Measurements from ENCODE around the gene FAM117A. TPM values are rescaled to one million over a fixed set of nuclear protein-coding genes. Genes with fewer than 3 reads are reported as not detected.
"Not testable (repeated sequence)": the region's sequence is repeated elsewhere in the genome, so short reads cannot be mapped to it uniquely, and the experiment has no call there.

FAM117A gene
- total RNA-seq, 2 donors from 2014 or later = 30.9 to 46.4 TPM

DNA sequence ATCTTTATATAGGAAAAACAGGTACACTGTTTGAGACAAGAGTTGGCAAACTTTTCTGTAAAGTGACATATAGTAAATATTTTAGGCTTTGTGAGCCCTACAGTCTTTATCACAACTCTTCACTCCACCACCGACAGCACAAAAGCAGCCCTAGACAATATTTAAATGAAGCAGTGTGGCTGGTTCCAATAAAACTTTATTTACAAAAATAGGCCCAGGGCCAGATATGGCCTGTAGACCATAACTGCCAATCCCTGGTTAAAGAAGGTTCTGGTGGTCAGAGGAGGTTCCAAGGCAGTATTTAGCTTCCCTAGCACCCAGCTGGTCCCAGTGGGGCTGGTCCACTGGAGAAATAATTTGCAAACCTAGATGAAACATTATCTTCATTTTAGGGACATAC is 3.6 kb downstream of the FAM117A start:
- no peak overlapping the region for H3K4me3 ChIP-seq
- no peaks in the 10 kb centered on the region for H3K4me1 ChIP-seq (replicated peaks)
- no peaks in the 10 kb centered on the region for H3K9me3 ChIP-seq
- no peaks in the 10 kb centered on the region for H3K27me3 ChIP-seq (replicated peaks; ENCODE audit: insufficient read depth)
- DNase-seq (ENCODE audit: low spot score) = no peak
- H3K27ac ChIP-seq = no peak overlapping the region
- no peaks in the 10 kb centered on the region for H3K36me3 ChIP-seq
- intact Hi-C loops (cut with DNase I) = no loop called here
- TF ChIP-seq, protein P1, sequence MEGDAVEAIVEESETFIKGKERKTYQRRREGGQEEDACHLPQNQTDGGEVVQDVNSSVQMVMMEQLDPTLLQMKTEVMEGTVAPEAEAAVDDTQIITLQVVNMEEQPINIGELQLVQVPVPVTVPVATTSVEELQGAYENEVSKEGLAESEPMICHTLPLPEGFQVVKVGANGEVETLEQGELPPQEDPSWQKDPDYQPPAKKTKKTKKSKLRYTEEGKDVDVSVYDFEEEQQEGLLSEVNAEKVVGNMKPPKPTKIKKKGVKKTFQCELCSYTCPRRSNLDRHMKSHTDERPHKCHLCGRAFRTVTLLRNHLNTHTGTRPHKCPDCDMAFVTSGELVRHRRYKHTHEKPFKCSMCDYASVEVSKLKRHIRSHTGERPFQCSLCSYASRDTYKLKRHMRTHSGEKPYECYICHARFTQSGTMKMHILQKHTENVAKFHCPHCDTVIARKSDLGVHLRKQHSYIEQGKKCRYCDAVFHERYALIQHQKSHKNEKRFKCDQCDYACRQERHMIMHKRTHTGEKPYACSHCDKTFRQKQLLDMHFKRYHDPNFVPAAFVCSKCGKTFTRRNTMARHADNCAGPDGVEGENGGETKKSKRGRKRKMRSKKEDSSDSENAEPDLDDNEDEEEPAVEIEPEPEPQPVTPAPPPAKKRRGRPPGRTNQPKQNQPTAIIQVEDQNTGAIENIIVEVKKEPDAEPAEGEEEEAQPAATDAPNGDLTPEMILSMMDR (IDR thresholded peaks at IDR 0.05) = no peak
- TF ChIP-seq POLR2A (IDR thresholded peaks at IDR 0.05) = no peak
- no peak for TF ChIP-seq POLR2AphosphoS5 (IDR thresholded peaks at IDR 0.05)
- 72% methylated on average over 1 of the region's 1 CpG for WGBS

DNA sequence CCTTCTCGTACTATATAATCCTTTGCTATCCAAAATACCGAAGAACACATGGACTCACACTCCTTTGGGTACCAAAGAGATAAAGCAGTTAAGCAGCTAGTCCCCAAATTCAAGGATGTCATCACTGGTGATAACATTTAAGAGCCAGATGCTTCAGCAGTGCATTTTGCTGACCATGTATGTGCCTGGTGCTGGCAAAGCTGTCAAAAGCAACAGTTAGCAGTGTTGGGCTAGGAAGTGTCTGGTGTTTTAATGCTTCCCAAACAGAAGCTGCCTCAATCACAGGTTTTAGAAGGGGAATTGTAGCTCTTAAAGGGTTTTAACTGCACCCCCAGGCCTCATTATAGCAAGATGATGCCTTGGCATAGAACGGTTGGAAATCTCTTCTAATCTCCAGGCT is 4.7 kb downstream of the FAM117A start:
- DNase-seq (ENCODE audit: low spot score) = no peak
- 73% methylated on average over 3 of the region's 3 CpGs for WGBS
- intact Hi-C loops (cut with DNase I) = loop anchor here (5.0 kb wide), 1 partner anchor 37 kb away; no protein-coding TSS in a partner anchor
- no peak overlapping the region for H3K4me3 ChIP-seq
- no peaks in the 10 kb centered on the region for H3K36me3 ChIP-seq
- TF ChIP-seq, protein P1 (IDR thresholded peaks at IDR 0.05) = no peak
- TF ChIP-seq POLR2AphosphoS5 (IDR thresholded peaks at IDR 0.05) = no peak
- no peak for TF ChIP-seq POLR2A (IDR thresholded peaks at IDR 0.05)
- H3K4me1 ChIP-seq (replicated peaks) = no peaks in the 10 kb centered on the region
- no peaks in the 10 kb centered on the region for H3K27me3 ChIP-seq (replicated peaks; ENCODE audit: insufficient read depth)
- no peaks in the 10 kb centered on the region for H3K9me3 ChIP-seq
- no peak overlapping the region for H3K27ac ChIP-seq

DNA sequence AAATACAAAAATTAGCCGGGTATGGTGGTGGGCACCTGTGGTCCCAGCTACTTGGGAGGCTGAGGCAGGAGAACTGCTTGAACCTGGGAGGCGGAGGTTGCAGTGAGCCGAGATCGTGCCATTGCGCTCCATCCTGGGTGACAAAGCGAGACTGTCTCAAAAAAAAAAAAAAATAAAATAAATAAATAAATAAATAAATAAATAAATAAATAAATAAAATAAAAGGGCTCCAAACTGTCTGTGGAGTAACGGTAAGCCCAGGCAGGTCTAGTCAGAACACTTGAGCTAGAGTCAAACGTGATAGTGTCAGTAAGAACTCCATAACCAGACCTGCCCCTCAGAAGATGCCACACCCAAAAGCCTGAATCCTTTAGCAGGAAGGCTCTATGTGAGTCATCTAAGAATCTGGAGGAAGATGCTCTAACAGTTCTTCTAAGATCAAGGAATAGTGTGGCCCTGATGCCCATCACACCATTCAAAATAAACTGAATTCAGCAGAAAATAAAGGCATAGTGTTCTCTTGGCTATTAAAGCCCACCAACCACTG is 5.4 kb downstream of the FAM117A start:
- 85% methylated on average over 8 of the region's 8 CpGs for WGBS
- not testable (repeated sequence) for H3K27ac ChIP-seq; DNase-seq (ENCODE audit: low spot score)

DNA sequence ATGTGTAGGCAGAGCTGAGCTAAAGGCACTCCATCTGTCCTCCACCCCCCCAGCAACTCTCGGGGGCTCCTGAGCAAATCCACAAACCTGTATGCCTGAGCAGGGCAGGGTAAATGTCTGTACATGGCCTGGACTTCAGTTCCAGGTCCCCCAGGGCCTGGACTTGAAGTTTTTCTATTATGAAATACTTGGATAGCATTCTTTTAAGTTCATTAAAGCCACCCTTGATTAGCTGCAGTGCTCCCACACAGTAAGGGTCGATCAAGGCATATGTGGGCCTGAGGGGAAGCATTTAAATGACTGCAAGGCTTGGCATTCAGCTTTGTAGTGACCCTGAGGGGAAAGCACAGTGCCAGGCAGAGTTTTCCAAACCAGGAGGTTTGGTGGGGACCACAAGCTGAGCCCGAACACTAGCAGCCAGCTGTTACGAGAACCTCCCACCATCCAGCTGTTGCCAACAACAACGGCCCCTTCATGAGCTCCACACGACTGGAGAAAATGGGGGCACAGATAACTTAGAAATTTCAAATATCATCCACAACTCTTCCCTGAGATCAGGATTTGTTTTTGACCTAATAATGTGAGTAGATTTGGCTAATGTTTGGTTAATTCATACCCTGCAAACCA is 6.7 kb downstream of the FAM117A start:
- no peak for DNase-seq (ENCODE audit: low spot score)
- Histone ChIP-seq H3K27me3 (replicated peaks; ENCODE audit: insufficient read depth) (no peaks in the 10 kb centered on the region), H3K36me3 (no peaks in the 10 kb centered on the region), H3K27ac (no peak overlapping the region), H3K4me1 (replicated peaks) (no peaks in the 10 kb centered on the region), H3K9me3 (no peaks in the 10 kb centered on the region), H3K4me3 (no peak overlapping the region)
- TF ChIP-seq POLR2AphosphoS5 (IDR thresholded peaks at IDR 0.05) (no peak), POLR2A (IDR thresholded peaks at IDR 0.05) (no peak)
- TF ChIP-seq, protein P1 (IDR thresholded peaks at IDR 0.05) = no peak
- intact Hi-C loops (cut with DNase I) = loop anchor here (5.0 kb wide), 1 partner anchor 35 kb away; no protein-coding TSS in a partner anchor
- WGBS = 81% methylated on average over 6 of the region's 6 CpGs

More for the DNA sequence above, 5.4 kb downstream of the FAM117A start:
- intact Hi-C loops (cut with DNase I) = loop anchor here (5.0 kb wide), 1 partner anchor 36 kb away; no protein-coding TSS in a partner anchor
- H3K9me3 ChIP-seq; H3K27me3 ChIP-seq (replicated peaks; ENCODE audit: insufficient read depth); H3K4me3 ChIP-seq; H3K36me3 ChIP-seq; H3K4me1 ChIP-seq (replicated peaks): not testable (repeated sequence)

DNA sequence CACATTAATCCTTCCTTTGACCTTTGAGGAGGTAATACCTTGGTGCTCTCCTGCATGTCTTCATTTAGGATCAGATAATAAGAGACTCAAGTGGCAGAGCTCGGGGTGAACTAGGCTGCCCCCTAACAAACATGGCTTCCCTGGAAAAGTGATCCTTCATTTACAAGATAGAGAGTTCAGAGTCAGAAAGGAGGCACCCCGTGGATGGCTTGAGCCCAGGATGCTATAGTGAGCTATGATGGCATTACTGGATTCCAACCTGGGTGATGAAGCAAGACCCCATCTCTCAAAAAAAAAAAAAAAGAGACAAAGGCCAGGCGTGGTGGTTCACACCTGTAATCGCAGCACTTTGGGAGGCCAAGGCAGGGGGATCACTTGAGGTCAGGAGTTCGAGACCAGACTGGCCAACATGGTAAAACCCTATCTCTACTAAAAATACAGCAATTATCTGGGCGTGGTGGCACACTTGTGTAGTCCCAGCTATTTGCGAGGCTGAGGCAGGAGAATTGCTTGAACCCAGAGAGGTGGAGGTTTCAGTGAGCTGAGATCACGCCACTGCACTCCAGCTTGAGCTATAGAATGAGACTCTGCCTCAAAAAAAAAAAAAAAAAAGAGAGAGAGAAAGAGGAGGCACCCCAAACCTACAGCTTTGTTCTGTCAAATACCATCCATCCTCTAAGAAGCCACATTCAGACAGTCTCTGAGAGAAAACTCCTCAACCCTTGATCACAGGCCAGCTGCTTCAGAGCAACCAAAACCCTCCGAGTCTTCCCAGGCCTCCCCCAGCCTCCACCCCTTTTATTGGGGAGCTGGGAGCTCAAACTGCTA is 7.4 kb downstream of the FAM117A start:
- no peak overlapping the region for H3K27ac ChIP-seq
- no peaks in the 10 kb centered on the region for H3K9me3 ChIP-seq
- H3K4me1 ChIP-seq (replicated peaks) = no peaks in the 10 kb centered on the region
- TF ChIP-seq, protein P1 (IDR thresholded peaks at IDR 0.05) = no peak
- TF ChIP-seq POLR2AphosphoS5 (IDR thresholded peaks at IDR 0.05) (no peak), POLR2A (IDR thresholded peaks at IDR 0.05) (no peak)
- WGBS = 90% methylated on average over 9 of the region's 9 CpGs
- no peaks in the 10 kb centered on the region for H3K36me3 ChIP-seq
- no peaks in the 10 kb centered on the region for H3K27me3 ChIP-seq (replicated peaks; ENCODE audit: insufficient read depth)
- intact Hi-C loops (cut with DNase I) = loop anchor here (5.0 kb wide), 1 partner anchor 34 kb away; no protein-coding TSS in a partner anchor
- H3K4me3 ChIP-seq = no peak overlapping the region
- no peak for DNase-seq (ENCODE audit: low spot score)
